Fibroblast of lung (primary cell): ENCODE data around the gene CCDC158. TPM values are rescaled to one million over a fixed set of nuclear protein-coding genes. Genes with fewer than 3 reads are reported as not detected.

ENCODE experiments used
- DNase-seq, 2 donors: peaks; one replicate each; pipeline versions ENCODE4 v3.0.0 to v3.0.0-alpha.2; 2010; ENCODE audit warnings: low read depth in 2 of 2
- H2AFZ ChIP-seq: 2 replicates; pipeline ENCODE4 v1.5.1; 2012; ENCODE audit warnings: low read length, control low read depth, inconsistent platforms
- H3K27ac ChIP-seq: 2 replicates; pipeline ENCODE4 v1.5.1; 2011; ENCODE audit warnings: low read length, control low read depth; ENCODE audit not compliant: insufficient read depth
- H3K27me3 ChIP-seq: 2 replicates; pipeline ENCODE4 v1.5.1; 2011; ENCODE audit warnings: mild to moderate bottlenecking, low read length; ENCODE audit not compliant: control insufficient read depth, insufficient read depth
- H3K36me3 ChIP-seq: 2 replicates; pipeline ENCODE4 v1.5.1; 2011; ENCODE audit warnings: low read length; ENCODE audit not compliant: control insufficient read depth, insufficient read depth
- H3K4me1 ChIP-seq: 2 replicates; pipeline ENCODE4 v1.5.1; 2011; ENCODE audit warnings: low read length; ENCODE audit not compliant: control insufficient read depth, insufficient read depth; ENCODE audit errors: extremely low read depth
- H3K4me2 ChIP-seq: 2 replicates; pipeline ENCODE4 v1.5.1; 2011; ENCODE audit warnings: low read length, control low read depth; ENCODE audit not compliant: insufficient read depth; ENCODE audit errors: extremely low read depth
- H3K4me3 ChIP-seq, 4 experiments: fragments of 200-600 bp in 1 of 4; sonication (generic) in 1 of 4; replicated peaks in 1 of 4; 2 replicates each; pipeline ENCODE4 v1.5.1; 2011 to 2016; ENCODE audit warnings: low read length in 4 of 4, low read depth in 3 of 4, mild to moderate bottlenecking in 3 of 4, control low read depth in 2 of 4, inconsistent platforms in 1 of 4, mixed read lengths in 1 of 4; ENCODE audit not compliant: insufficient read depth in 1 of 4; ENCODE audit errors: control extremely low read depth in 1 of 4
- H3K79me2 ChIP-seq: 2 replicates; pipeline ENCODE4 v1.5.1; 2012; ENCODE audit warnings: mild to moderate bottlenecking, low read length, inconsistent platforms; ENCODE audit not compliant: control insufficient read depth, insufficient read depth
- H3K9ac ChIP-seq: 2 replicates; pipeline ENCODE4 v1.5.1; 2011; ENCODE audit warnings: mild to moderate bottlenecking, low read length, control low read depth; ENCODE audit not compliant: insufficient read depth
- H3K9me3 ChIP-seq: 2 replicates; pipeline ENCODE4 v1.5.1; 2012; ENCODE audit warnings: low read depth, low read length; ENCODE audit not compliant: control insufficient read depth, insufficient read depth
- H4K20me1 ChIP-seq: 2 replicates; pipeline ENCODE4 v1.5.1; 2011; ENCODE audit warnings: low read length; ENCODE audit not compliant: control insufficient read depth, insufficient read depth; ENCODE audit errors: extremely low read depth
- CTCF ChIP-seq, 2 donors: IDR thresholded peaks in 1 of 2; conservative IDR thresholded peaks in 1 of 2; 1 replicate in 1 of 2; 2 replicates in 1 of 2; pipeline ENCODE4 v1.5.1; 2011 to 2012; ENCODE audit warnings: low read length in 2 of 2, control low read depth in 1 of 2, inconsistent platforms in 1 of 2, low read depth in 1 of 2, mild to moderate bottlenecking in 1 of 2
- EZH2 ChIP-seq: IDR thresholded peaks from 2 replicates; pipeline ENCODE4 v1.5.1; 2012; ENCODE audit warnings: low read length, control low read depth, mild to moderate bottlenecking; ENCODE audit errors: missing control alignments
- polyA plus RNA-seq, 2 donors: library from polyadenylated mRNA; depleted of rRNA in 1 of 2; stranded (reverse) in 1 of 2; unstranded in 1 of 2; fragments of >200 nt; gene quantifications; 2 replicates each; pipeline ENCODE4 v1.2.1, GENCODE V29; 2011 to 2012; ENCODE audit warnings: missing spikeins in 1 of 2
- total RNA-seq: library from RNA; depleted of rRNA; stranded (reverse); fragments of >200 nt; gene quantifications from 2 replicates; pipeline ENCODE4 v1.2.1, GENCODE V29; 2014

The CCDC158 gene
- total and polyA plus RNA-seq, 2 donors (not counting 1 experiment from before 2014, with no cell fraction given): 0.15 to 1.5 TPM

GRCh38 chr4:76305033-76305687, 115.8 kb downstream of the CCDC158 start:
- H3K79me2 ChIP-seq: peaks cover 11% of the 10 kb centered on the region
- peak overlapping the region; percentile 82 to 96 (median 89) for H3K4me3 ChIP-seq
- H3K4me2 ChIP-seq: peak overlapping the region; percentile 86
- H2AFZ ChIP-seq: no peak overlapping the region
- H3K4me1 ChIP-seq: peaks cover 14% of the 10 kb centered on the region
- no peaks in the 10 kb centered on the region for H4K20me1 ChIP-seq
- peaks cover 1% of the 10 kb centered on the region for H3K36me3 ChIP-seq
- no peaks in the 10 kb centered on the region for H3K9me3 ChIP-seq
- H3K27me3 ChIP-seq: no peaks in the 10 kb centered on the region
- DNase-seq: no peak
- no peak for TF ChIP-seq CTCF (conservative IDR thresholded peaks at IDR 0.05 in 1 of 2, IDR thresholded peaks at IDR 0.05 in 1 of 2; ENCODE audit: low read depth in 1 of 2, low read length in 2 of 2)
- TF ChIP-seq EZH2: no peak
- no peak overlapping the region for H3K9ac ChIP-seq
- H3K27ac ChIP-seq: peak overlapping the region; percentile 81

GRCh38 chr4:76302826-76303438, 118.0 kb downstream of the CCDC158 start:
- Histone ChIP-seq H4K20me1 (no peaks in the 10 kb centered on the region), H3K27me3 (no peaks in the 10 kb centered on the region), H3K36me3 (no peaks in the 10 kb centered on the region), H3K9ac (no peak overlapping the region), H3K9me3 (no peaks in the 10 kb centered on the region), H3K4me1 (peaks cover 12% of the 10 kb centered on the region), H3K4me3 (no peak overlapping the region), H2AFZ (no peak overlapping the region), H3K79me2 (peaks cover 6% of the 10 kb centered on the region), H3K4me2 (no peak overlapping the region), H3K27ac (no peak overlapping the region)
- TF ChIP-seq EZH2 (no peak), CTCF (conservative IDR thresholded peaks at IDR 0.05 in 1 of 2, IDR thresholded peaks at IDR 0.05 in 1 of 2; ENCODE audit: low read depth in 1 of 2, low read length in 2 of 2) (no peak)
- DNase-seq: no peak

GRCh38 chr4:76301775-76302162, 119.2 kb downstream of the CCDC158 start:
- Histone ChIP-seq H3K4me1 (peaks cover 10% of the 10 kb centered on the region), H4K20me1 (no peaks in the 10 kb centered on the region), H3K9me3 (no peaks in the 10 kb centered on the region), H3K9ac (no peak overlapping the region), H2AFZ (no peak overlapping the region), H3K27me3 (no peaks in the 10 kb centered on the region), H3K36me3 (no peaks in the 10 kb centered on the region), H3K4me2 (no peak overlapping the region), H3K4me3 (no peak overlapping the region), H3K79me2 (peaks cover under 1% of the 10 kb centered on the region), H3K27ac (no peak overlapping the region)
- TF ChIP-seq CTCF (conservative IDR thresholded peaks at IDR 0.05 in 1 of 2, IDR thresholded peaks at IDR 0.05 in 1 of 2; ENCODE audit: low read depth in 1 of 2, low read length in 2 of 2): no peak
- DNase-seq: peak in 1 of 2 donors; percentile 3
